Body of pancreas (tissue), 4 donors: ENCODE results near the gene SETD1B. TPM values are rescaled to one million over a fixed set of nuclear protein-coding genes. Genes with fewer than 3 reads are reported as not detected.

ENCODE experiments used
- ATAC-seq: fragments of 150-250 bp; one replicate; pipeline ENCODE4 v1.9.1; 2016
- DNase-seq, 4 donors: peaks; one replicate each; pipeline ENCODE4 v3.0.0-alpha.2; 2019
- H3K27ac ChIP-seq, 4 donors: fragments of 200-600 bp; sonication (generic); 1 replicate in 3 of 4; 2 replicates in 1 of 4; pipeline versions ENCODE4 v1.5.1 to v1.6.1; 2016 to 2019; ENCODE audit warnings: mild to moderate bottlenecking in 1 of 4, mixed read lengths in 1 of 4, moderate library complexity in 1 of 4
- H3K27me3 ChIP-seq, 2 donors: fragments of 200-600 bp; sonication (generic); one replicate each; pipeline ENCODE4 v1.6.0; 2016; ENCODE audit warnings: mild to moderate bottlenecking in 1 of 2
- H3K36me3 ChIP-seq, 2 donors: fragments of 200-600 bp; sonication (generic); replicated peaks in 1 of 2; 2 replicates each; pipeline ENCODE4 v1.5.1; 2016; ENCODE audit warnings: low read depth in 2 of 2; ENCODE audit not compliant: insufficient read depth in 1 of 2
- H3K4me1 ChIP-seq: fragments of 200-600 bp; sonication (generic); one replicate; pipeline ENCODE4 v1.6.0; 2016
- H3K4me3 ChIP-seq, 2 donors: fragments of 200-600 bp; sonication (generic); 1 replicate in 1 of 2; 2 replicates in 1 of 2; pipeline ENCODE4 v1.5.1; 2016 to 2019
- H3K9me3 ChIP-seq, 3 donors: fragments of 200-600 bp; sonication (generic); 1 replicate in 2 of 3; 2 replicates in 1 of 3; pipeline ENCODE4 v1.5.1; 2016
- POLR2A ChIP-seq, 3 donors: fragments of 450-650 bp; IDR thresholded peaks; one replicate each; pipeline ENCODE4 v1.6.1; 2016; ENCODE audit warnings: antibody characterized with exemption in 3 of 3, mild to moderate bottlenecking in 2 of 3
- WGBS, 2 donors: methylation state at CpG; one replicate each; pipeline ENCODE4 v1.1.5; 2017; 5-methylcytosine and 5-hydroxymethylcytosine counted together
- intact Hi-C: fragments of 100-400 bp; cut with DNase I; formaldehyde crosslinking; loops from one replicate; pipeline ENCODE4 v1.15.1; 2023
- total RNA-seq, 2 donors: library from RNA; depleted of rRNA; stranded (reverse); fragments of >200 nt; gene quantifications; one replicate each; pipeline ENCODE4 v1.1.0, GENCODE V29; 2016
- TF ChIP-seq, protein P1 (sequence below), 7 experiments: fragments of 450-650 bp in 4 of 7; fragments of 200-600 bp in 3 of 7; sonication (generic) in 3 of 7; IDR thresholded peaks; one replicate each; pipeline ENCODE4 v1.5.1; 2016 to 2019; ENCODE audit warnings: antibody characterized with exemption in 7 of 7

SETD1B gene
- total RNA-seq, 2 donors from 2014 or later = 9.1 to 15.8 TPM

DNA sequence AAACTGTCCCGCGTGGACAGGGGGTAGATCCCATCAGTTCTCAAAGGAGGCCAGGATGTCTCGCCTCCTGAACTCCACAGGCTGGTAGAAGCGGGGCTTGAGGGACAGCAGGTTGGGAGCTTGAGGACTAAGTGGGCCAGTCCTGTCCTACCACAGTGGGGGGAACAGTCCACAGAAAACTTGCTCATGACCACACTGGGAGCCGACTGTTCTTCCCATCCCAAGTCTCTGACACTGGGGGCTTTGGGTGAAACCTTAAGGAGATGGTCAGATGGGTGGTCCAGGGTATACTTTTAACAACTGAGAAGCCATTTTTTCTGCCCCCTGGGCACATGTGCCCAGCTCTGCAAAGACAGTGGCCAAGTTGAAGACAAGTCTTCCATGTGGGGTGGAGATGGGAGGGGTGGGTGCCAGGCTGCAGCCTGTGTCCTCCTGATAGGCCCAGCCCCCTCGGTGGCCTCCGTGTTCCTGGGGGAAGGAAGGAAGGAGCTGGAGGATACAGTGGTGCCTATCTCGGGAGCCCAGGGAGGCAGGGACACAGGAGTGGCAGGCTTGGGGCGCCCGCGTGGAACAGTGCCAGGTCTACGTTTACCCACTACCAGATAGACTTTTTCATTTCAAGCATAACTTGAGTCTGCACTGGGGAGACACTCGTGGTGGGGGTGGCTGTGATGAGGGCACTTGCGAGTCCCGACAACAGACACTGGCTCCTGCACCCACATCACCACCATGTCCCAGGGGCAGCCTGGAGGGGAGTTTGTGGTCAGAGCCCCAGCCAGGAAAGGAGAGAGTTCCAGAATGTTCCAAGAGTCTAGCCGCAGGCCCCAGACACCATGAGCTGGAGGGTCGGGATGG is 25.0 kb upstream of the SETD1B start:
- Histone ChIP-seq H3K27ac (no peak overlapping the region), H3K4me3 (no peak overlapping the region), H3K4me1 (peaks cover 6% of the 10 kb centered on the region), H3K27me3 (no peaks in the 10 kb centered on the region), H3K36me3 (no peaks in the 10 kb centered on the region), H3K9me3 (no peaks in the 10 kb centered on the region)
- ATAC-seq = no peak
- intact Hi-C loops = loop anchor here (5.0 kb wide), 1 partner anchor 81 kb away; no protein-coding TSS in a partner anchor
- TF ChIP-seq, protein P1, sequence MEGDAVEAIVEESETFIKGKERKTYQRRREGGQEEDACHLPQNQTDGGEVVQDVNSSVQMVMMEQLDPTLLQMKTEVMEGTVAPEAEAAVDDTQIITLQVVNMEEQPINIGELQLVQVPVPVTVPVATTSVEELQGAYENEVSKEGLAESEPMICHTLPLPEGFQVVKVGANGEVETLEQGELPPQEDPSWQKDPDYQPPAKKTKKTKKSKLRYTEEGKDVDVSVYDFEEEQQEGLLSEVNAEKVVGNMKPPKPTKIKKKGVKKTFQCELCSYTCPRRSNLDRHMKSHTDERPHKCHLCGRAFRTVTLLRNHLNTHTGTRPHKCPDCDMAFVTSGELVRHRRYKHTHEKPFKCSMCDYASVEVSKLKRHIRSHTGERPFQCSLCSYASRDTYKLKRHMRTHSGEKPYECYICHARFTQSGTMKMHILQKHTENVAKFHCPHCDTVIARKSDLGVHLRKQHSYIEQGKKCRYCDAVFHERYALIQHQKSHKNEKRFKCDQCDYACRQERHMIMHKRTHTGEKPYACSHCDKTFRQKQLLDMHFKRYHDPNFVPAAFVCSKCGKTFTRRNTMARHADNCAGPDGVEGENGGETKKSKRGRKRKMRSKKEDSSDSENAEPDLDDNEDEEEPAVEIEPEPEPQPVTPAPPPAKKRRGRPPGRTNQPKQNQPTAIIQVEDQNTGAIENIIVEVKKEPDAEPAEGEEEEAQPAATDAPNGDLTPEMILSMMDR (IDR thresholded peaks at IDR 0.05) = no peak
- no peak for TF ChIP-seq POLR2A (IDR thresholded peaks at IDR 0.05)
- no peak for DNase-seq
- 66 to 71% methylated on average over 11 to 15 of the region's 17 CpGs for WGBS, 2 donors

DNA sequence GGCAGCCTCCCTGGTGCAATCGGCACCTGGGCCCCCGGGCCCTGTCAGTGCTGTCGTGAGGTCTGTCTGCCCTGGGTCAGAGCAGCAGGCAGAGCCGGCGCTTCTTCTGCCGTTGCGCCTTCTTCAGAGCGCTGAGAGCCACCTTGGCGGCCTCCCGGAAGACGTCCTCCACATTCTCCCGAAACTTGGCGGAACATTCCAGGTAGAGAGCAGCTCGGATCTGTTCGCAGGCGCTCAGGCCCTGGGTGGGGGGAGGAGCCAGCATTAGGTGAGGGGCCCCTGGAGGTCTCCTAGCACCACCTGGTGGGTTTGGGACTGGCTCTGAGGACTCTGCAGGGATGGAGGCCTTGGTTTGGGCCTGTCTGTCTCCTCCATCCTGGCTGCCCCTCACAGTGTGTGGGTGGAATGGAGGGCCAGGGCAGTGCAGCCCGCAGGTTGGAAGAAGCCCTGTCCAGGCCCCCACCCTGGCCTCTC is 24.4 kb upstream of the SETD1B start:
- H3K27me3 ChIP-seq = no peaks in the 10 kb centered on the region
- TF ChIP-seq POLR2A (IDR thresholded peaks at IDR 0.05) = no peak
- TF ChIP-seq, protein P1 (IDR thresholded peaks at IDR 0.05) = no peak
- H3K4me1 ChIP-seq = peaks cover 6% of the 10 kb centered on the region
- ATAC-seq = no peak
- WGBS, 2 donors = 93% methylated on average over 16 of the region's 17 CpGs; no CpG with 5 or more reads in 1 of the 2 donors
- DNase-seq = no peak
- H3K36me3 ChIP-seq = no peaks in the 10 kb centered on the region
- no peaks in the 10 kb centered on the region for H3K9me3 ChIP-seq
- intact Hi-C loops = loop anchor here (5.0 kb wide), 1 partner anchor 82 kb away; no protein-coding TSS in a partner anchor
- no peak overlapping the region for H3K4me3 ChIP-seq
- no peak overlapping the region for H3K27ac ChIP-seq

DNA sequence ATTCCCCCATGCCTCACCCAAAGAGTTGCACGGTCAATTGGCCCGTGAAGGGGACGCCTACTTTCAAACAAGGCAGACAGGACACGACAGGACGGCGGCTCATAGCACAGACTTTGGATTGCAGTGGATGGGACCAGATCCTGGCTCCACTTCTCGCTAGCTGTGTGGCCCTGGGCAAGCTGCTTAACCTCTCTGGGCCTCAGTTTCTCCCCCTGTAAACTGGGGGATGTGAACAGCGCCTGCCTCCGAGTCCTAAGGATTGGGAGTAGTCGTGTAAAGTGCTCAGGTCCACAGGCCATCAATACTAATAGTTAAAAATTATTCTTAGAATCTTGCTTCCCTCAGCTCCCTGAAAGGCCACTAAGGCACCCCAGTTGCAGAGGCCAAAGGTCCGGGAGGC is 23.4 kb upstream of the SETD1B start:
- WGBS, 2 donors = 94 to 97% methylated on average over 9 to 11 of the region's 11 CpGs
- ATAC-seq (no peak), DNase-seq (no peak)
- H3K36me3 ChIP-seq = no peaks in the 10 kb centered on the region
- H3K27me3 ChIP-seq = no peaks in the 10 kb centered on the region
- no peak overlapping the region for H3K27ac ChIP-seq
- H3K4me3 ChIP-seq = no peak overlapping the region
- TF ChIP-seq, protein P1 (IDR thresholded peaks at IDR 0.05) = no peak
- H3K9me3 ChIP-seq = no peaks in the 10 kb centered on the region
- peaks cover 6% of the 10 kb centered on the region for H3K4me1 ChIP-seq
- intact Hi-C loops = no loop called here

DNA sequence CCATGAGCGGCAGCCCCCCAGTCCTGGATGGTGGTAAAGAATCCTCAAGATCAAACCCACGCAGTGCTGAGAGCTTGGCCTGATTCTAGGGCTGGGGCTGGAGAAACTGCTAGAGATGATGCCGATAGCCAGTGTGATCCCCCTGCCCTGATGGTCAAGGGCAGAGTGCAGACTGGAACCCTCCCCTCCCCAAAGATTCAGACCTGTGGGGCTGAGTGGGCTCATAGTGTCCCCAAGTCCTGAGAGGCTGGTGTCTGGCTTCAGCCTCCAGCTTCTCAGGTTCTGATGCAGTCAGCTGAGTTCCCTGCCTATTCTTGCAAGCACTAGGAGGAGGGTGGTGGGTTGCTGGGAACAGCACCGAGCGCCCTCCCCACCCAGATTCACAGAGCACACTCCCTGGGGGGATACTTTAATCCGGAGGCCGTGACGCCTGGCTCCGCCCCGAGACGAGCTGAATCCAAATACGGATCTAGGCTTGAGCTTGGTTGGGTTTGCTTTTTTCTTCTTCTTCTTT is 22.3 kb upstream of the SETD1B start:
- TF ChIP-seq, protein P1 (IDR thresholded peaks at IDR 0.05) = no peak
- no peak for TF ChIP-seq POLR2A (IDR thresholded peaks at IDR 0.05)
- intact Hi-C loops = no loop called here
- H3K4me3 ChIP-seq = no peak overlapping the region
- no peaks in the 10 kb centered on the region for H3K27me3 ChIP-seq
- DNase-seq (no peak), ATAC-seq (no peak)
- H3K9me3 ChIP-seq = no peaks in the 10 kb centered on the region
- H3K4me1 ChIP-seq = no peaks in the 10 kb centered on the region
- no peaks in the 10 kb centered on the region for H3K36me3 ChIP-seq
- WGBS, 2 donors = 66 to 77% methylated on average over 9 to 12 of the region's 12 CpGs
- no peak overlapping the region for H3K27ac ChIP-seq
